Stimulated activated CD4-positive, alpha-beta T cell treated with anti-CD3 and anti-CD28 coated beads, TNF-alpha, amount 100 ng/mL, for 48 hours (primary cell): ENCODE data around the gene IER2.
"Not testable (repeated sequence)": the region's sequence is repeated elsewhere in the genome, so short reads cannot be mapped to it uniquely, and the experiment has no call there.

Experiments
- DNase-seq, 3 donors: peaks; one replicate each; pipeline ENCODE4 v3.0.0-alpha.2; 2020; ENCODE audit warnings: low read depth in 3 of 3

Gene IER2

GRCh38 chr19:13195678-13196077, 45.5 kb downstream of the IER2 start:
- peak; percentile 33 to 46 (median 42) for DNase-seq

GRCh38 chr19:13198634-13199033, 48.4 kb downstream of the IER2 start:
- DNase-seq, result no peak

- DNase-seq, result not testable (repeated sequence)
Observed at GRCh38 chr19:13202112-13202511, 51.9 kb downstream of the IER2 start.
